Measurements from ENCODE around the gene DLEC1.
"Not testable (repeated sequence)": the region's sequence is repeated elsewhere in the genome, so short reads cannot be mapped to it uniquely, and the experiment has no call there.

DLEC1 gene

DNA sequence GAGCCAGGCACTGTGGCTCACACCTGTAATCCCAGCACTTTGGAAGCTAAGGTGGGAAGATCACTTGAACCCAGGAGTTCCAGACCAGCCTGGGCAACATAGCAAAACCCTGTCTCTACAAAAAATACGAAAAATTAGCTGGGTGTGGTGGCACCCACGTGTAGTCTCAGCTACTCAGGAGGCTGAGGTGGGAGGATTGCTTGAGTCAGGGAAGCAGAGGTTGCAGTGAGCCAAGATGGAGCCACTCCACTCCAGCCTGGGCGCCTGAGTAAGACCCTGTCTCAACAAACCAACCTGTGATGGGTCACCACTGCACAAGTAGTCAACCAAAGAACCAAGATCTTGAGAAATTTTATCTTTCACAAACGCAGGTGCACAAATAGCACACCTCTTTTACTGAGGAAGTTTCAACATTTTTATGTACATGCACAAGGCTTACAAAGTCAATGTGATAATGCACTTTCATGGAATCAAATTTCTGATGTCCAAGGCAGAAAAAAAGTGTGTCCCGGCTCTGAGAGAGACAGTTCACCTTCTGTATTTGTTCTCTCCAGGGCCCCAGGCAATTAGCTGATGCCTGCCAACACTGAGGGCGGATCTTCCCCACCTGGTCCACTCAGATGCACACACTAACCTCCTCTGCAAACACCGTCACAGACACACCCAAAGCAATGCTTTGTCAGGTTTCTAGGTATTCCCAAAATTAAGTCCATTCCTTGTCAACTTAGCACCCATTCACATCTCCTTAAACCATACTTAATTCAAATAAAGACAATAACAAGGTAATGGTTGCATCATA is 85.5 kb downstream of the DLEC1 start:
- no peak for DNase-seq (ENCODE audit: low read depth)

DNA sequence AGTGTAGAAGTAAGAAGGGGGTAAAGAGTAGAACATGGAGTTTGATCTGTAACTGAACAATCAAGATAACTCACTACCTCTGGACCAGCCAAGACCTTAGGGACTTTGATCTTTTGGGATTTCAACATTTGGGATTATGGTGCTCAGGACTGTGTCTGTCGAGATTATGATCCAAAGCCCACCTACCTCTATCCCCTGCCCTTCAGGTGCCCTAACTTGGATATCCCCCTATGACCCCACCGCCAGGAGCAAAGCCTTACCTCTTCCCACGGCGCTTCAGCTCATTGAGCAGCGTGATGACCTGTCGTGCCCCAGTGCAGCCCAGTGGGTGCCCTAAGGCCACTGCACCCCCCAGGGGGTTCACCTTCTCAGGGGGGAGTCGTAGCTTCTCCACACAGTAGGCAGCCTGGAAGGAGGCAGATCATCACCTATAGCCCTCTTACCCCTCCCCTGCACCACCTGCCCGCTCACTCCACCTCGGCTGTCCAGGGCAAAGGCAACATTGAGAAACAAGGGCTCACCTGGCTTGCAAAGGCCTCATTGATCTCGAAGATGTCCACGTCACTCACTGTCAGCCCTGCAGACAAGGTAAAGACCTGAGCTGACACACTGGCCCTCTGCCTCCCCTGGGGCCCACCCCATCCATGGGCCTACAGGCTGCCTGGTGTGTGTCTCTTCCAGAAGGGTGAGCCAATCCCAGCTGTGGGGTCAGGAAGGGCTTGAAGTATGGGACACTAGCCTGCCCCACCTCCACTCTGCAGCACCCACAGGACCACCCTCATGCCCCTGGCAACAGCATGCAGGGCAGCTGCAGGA is 86.5 kb downstream of the DLEC1 start:
- DNase-seq (ENCODE audit: low read depth) = no peak

DNA sequence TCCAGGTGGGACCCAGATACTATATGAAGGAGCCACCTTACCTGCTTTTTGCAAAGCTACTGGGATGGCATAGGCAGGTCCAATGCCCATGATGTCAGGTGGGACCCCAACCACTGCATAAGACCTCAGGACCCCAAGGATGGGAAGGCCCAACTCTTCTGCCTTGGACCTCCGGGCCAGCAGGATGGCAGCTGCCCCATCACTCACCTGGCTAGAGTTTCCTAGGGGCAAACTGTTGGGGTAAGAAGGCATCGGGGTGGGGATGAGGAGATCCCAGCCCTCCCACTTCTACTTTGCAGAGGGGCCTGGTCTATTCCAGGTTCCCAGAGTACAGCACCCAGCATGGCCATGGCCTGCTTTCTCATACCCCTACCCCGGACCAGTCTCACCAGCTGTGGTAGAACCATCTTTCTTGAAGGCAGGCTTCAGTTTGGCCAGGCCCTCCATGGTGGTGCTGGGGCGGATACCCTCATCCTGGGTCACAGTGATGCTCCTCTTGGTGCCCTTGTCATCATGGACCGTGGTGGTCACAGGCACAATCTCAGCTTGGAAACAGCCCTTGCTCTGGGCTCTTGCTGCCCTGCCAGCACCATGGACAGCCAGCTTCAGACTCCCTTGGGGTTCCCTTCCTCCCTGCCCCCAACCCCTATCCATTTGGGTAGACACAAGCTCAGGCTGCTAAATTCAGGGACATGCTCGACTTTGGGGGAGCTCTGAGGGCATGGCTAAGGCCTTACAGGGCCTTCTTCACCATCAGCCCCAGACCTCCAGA is 87.3 kb downstream of the DLEC1 start:
- DNase-seq (ENCODE audit: low read depth) = no peak

- no peak for DNase-seq (ENCODE audit: low read depth)
Measured at GRCh38 chr3:38127611-38128302, 88.7 kb downstream of the DLEC1 start.

- DNase-seq (ENCODE audit: low read depth) = no peak
Measured at GRCh38 chr3:38128303-38128655, 89.3 kb downstream of the DLEC1 start.

DNA sequence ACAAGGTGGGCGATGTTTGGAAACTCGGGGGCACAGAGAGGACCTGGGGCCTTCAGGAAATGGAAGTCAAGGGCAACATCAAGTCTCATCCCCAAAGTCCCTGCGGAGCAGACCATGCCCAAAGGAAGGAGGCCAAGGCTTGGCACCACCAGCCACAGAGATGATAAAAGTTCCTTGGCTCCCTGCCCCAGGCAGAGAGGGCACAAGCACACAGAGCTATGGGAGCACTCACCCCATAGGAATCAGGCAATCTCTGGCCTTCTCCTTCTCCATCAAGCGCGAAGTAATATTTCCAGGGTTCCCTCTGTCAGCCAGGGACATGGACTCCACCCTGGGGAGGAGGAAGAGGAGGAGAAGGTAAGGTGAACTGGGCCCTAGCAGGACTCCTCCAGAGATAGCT is 90.0 kb downstream of the DLEC1 start:
- no peak for DNase-seq (ENCODE audit: low read depth)

DNA sequence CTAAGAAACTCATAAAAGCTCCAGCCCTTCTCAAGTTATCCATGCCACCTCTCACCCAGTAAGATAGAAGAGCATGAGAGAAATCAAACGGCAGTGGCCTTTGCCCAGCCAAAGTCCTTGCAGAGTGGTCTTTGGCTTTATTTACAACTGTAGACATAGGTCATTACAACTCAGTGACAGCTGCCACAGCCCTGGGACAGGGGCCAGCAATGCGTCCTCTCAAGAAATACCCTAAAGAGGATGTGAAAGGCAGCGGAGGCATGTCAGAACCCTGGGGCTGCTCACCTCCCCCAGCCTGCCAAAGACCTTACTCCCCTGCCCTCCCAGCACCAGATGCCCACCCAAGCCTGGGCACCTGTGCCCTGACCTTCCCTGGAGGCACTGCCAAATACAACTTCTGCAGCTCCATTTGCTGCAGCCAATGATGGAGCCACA is 91.6 kb downstream of the DLEC1 start:
- DNase-seq (ENCODE audit: low read depth) = no peak

DNA sequence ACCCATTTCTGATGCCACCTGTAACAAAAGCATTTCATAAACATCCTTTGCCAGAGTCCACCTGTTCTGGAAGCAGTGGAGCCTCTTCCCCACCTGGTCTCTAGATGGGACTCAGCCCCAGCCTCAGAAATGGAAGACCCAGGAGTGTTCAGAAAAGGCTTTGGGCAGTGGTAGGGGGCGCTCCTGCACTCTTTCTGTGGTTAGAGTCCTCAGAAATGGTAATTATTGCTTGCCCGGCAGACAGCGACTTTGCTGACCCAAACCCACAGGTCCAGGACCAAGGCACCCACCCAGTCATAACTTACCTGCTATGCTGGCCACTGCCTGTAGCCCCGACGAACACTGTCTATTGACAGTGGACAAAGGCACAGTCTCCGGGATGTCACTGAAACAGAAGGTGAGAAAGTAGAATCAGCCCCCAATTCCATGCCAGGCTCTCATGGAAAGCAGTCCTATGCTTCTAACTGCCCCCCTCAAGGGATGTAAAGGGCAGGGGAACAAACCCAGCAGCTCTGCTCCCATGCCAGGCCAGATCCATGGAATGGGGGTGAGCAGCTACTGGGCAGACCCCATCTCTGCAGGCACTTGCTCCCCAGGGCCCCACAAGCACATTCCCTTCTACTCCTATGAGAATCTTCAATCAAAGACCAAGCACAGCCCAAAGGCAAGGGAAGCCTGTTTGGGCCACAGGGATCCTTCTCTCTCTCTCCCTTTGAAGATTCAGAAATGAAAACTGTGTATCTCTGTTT is 92.8 kb downstream of the DLEC1 start:
- no peak for DNase-seq (ENCODE audit: low read depth)

DNA sequence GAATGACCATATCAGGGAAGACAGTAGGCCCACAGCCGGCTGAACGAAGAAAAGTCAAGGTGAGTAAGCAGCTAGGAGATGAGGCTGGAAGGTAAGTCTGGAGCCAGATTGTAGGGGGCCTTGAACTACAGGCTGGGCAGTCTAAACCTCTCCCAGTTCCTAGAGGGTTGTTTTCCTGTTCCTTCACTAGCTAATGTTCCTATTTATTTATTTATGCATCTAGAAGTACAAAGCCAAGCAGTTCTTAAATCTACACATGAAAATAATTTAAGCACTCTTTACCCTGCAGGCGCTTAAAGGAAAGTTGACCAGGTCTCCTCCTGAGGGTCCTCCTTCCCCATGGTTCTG is 94.2 kb downstream of the DLEC1 start:
- DNase-seq (ENCODE audit: low read depth) = no peak

DNA sequence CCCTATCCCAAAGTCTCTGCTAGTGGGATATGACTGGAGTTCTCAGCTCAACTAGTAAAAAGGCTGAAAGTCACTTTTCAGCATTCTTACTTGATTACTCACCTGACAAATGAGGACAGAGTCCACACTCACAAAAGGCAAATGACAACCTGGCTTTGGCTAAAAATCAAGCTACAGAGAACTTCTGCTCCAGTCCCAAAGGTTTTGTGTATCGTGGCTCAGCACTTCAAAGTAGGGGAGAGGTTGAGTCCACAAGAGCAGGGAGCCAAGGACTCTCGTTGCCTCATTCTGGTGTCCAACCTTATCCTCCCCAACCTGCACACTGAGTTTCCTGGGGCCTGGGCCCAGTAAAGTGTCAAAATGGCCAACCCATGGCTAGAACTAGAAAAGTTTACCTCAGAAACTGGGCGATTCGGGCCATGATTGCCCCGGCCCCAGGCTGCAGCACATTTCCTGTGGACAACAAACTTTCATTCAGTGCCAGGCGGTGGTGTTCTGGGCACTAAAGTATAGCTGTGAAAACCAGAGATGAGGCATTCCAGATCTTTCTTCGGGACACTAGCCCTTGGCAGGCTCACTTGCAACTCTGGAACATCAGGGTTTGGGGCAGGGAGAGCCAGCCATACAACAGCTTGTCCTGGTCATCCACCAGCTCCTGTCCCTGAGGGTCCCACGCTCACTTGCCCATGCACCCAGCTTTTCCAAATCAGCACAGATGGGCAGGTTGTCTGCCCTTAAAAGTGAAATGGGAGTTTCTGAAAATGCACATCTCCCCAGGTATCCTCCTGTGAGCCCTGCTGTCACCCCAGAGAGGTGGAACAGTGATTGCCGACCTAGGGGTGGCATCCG is 94.8 kb downstream of the DLEC1 start:
- no peak for DNase-seq (ENCODE audit: low read depth)

DNA sequence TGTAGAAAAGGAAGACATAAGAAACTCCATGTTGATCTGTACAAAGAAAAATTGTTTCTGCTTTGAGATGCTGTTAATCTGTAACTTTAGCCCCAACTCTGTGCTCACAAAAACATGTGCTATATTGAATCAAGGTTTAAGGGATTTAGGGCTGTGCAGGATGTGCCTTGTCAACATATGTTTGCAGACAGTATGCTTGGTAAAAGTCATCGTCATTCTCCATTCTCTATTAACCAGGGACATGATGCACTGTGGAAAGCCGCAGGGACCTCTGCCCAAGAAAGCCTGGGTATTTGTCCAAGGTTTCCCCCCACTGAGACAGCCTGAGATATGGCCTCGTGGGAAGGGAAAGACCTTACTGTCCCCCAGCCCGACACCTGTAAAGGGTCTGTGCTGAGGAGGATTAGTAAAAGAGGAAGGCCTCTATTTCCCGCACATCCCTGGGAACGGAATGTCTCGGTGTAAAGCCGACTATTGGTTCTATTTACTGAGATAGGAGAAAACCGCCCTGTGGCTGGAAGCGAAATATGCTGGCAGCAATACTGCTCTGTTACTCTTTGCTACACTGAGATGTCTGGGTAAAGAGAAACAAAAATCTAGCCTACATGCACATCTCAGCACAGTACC is 95.6 kb downstream of the DLEC1 start:
- not testable (repeated sequence) for DNase-seq (ENCODE audit: low read depth)

- not testable (repeated sequence) for DNase-seq (ENCODE audit: low read depth)
Measured at GRCh38 chr3:38135621-38136277, 96.7 kb downstream of the DLEC1 start.

DNA sequence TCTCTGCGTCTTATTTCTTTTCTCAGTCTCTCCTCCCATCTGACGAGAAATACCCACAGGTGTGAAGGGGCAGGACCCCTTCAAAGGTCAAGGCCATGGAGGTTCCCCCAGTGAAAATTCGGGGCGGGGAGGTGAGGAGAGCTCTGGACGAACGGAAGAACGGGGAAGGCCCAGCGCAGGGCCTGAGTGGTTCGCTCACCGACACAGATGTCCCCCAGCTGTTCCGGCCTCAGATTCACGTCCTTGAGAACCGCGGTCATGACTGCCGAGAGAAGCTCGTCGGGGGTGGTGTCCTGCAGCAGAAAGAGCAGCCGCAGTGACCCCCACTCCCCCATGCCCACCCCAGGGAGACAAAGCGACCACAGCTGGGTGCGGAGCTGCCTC is 97.4 kb downstream of the DLEC1 start:
- DNase-seq (ENCODE audit: low read depth) = no peak

DNA sequence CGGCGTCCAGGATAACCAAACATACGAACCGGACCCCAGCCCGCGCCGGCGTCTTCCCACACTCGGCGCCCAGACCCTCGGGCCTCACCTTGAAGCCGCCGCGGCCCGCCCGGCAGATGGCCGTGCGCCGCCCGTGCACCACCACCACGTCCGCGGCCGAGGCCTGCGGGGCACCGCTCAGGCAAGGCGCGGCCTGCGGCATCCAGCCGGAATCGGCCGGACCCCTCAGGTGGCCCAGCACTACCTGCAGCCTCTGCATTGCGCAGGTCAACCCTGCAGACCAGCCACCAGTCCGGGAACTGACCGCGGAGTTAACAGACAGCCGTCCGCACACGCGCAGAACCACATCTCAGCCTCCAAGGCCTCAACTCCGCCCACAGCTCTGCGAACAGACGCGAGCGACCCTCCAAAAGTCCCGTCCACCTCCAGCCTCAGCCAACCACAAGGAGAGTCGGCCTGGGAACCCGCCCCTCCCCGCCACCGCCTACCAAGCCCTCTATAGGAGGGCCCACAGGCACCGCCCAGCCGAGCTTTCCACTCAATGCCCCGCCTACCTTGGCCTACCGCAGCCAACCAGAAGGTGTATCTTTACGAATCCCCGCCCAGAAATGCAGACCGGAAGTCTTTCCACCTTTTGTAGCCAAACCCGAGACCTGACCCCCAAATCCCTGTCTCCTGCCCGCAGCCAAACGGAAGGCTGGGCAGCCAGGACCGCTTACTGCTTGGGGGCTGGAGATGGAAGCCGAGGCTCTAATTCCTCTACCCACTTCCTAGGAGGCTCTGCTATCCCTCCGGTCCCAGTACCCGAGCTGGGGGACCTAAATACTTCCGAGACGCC is 98.0 kb downstream of the DLEC1 start, which contains the start of gene ACAA1:
Gene ACAA1, minus strand, starts transcription at position 351 of the 838 bp plus-strand sequence. Its CDS starts 92 bp downstream, at position 259.
- peak; percentile 97 for DNase-seq (ENCODE audit: low read depth)

- DNase-seq (ENCODE audit: low read depth) = no peak
Measured at GRCh38 chr3:38137615-38138348, 98.8 kb downstream of the DLEC1 start.

DNA sequence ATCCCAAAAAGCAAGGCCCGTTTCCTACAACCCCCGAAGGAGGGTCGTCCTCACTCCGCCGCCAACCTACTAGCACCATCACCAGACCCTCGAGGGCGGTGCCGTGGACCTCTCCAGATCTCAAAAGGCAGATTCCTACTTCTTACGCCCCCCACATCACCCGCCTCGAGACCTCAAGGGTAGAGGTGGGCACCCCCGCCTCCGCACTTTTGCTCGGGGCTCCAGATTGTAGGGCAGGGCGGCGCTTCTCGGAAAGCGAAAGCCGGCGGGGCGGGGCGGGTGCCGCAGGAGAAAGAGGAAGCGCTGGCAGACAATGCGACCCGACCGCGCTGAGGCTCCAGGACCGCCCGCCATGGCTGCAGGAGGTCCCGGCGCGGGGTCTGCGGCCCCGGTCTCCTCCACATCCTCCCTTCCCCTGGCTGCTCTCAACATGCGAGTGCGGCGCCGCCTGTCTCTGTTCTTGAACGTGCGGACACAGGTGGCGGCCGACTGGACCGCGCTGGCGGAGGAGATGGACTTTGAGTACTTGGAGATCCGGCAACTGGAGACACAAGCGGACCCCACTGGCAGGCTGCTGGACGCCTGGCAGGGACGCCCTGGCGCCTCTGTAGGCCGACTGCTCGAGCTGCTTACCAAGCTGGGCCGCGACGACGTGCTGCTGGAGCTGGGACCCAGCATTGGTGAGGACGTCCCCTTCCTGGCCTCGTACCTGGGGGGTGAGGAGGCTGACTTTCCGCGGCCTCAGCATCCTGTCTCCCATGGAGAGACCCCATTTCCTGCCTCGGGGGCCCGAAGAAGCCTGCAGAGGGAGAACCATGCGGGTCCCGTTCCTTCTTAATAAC is 99.6 kb downstream of the DLEC1 start, which contains the start of gene MYD88:
Gene MYD88, plus strand, starts transcription at position 313 of the 842 bp plus-strand sequence. Its CDS starts 40 bp downstream, at position 353.
- peak; percentile 81 for DNase-seq (ENCODE audit: low read depth)

DNA sequence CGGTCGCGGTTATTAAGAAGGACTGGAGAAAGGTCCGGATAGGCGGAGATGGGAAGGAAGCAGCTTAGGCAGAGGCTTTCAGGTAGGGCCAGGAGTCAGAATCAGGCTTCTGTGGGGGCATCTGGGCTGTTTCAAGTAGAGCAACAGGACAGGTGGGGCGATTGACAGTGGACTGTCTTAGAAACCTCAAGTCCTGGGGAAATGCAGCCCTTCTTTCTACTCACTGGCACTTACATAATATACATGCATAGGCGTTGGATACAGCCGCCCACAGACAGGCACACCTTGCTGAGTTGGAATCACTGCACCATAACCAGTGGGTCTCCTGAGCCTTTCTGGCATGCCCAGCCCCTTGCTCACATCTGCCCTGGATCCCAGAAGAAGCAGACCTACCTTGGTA is 100.2 kb downstream of the DLEC1 start:
- no peak for DNase-seq (ENCODE audit: low read depth)

All from activated T-cell treated with anti-CD3 and anti-CD28 coated beads for 48 hours (primary cell).